GM23338 (cell line): ENCODE data around the gene TMEM269.

Experiments
- CREB1 ChIP-seq: fragments of 250-450 bp; sonication (Bioruptor Pico); IDR thresholded peaks from 2 replicates; pipeline ENCODE4 v1.5.0; 2020; ENCODE audit warnings: low read depth, mild to moderate bottlenecking, moderate library complexity
- CTCF ChIP-seq, 2 experiments: fragments of 200-600 bp in 1 of 2; sonication (generic) in 1 of 2; conservative IDR thresholded peaks; 2 replicates each; pipeline versions ENCODE4 v1.5.1 to v1.6.1; 2016 to 2017; ENCODE audit warnings: antibody characterized with exemption in 2 of 2, low read depth in 2 of 2, mild to moderate bottlenecking in 2 of 2, moderate library complexity in 1 of 2
- ETS1 ChIP-seq: IDR thresholded peaks from 2 replicates; pipeline ENCODE4 v1.6.1; 2016; ENCODE audit warnings: antibody characterized with exemption
- EZH2 ChIP-seq: fragments of 200-600 bp; sonication (generic); IDR thresholded peaks from one replicate; pipeline ENCODE4 v1.8.0; 2017; ENCODE audit warnings: antibody characterized with exemption, mild to moderate bottlenecking, low read depth; ENCODE audit not compliant: unreplicated experiment
- EZH2phosphoT487 ChIP-seq: fragments of 200-600 bp; sonication (generic); IDR thresholded peaks from one replicate; pipeline ENCODE4 v1.8.1; 2018; ENCODE audit warnings: antibody characterized with exemption; ENCODE audit not compliant: unreplicated experiment
- JUNB ChIP-seq: IDR thresholded peaks from one replicate; pipeline ENCODE4 v1.6.1; 2016; ENCODE audit warnings: antibody characterized with exemption; ENCODE audit not compliant: unreplicated experiment
- POLR2AphosphoS5 ChIP-seq: IDR thresholded peaks from 2 replicates; pipeline ENCODE4 v1.6.1; 2016; ENCODE audit warnings: antibody characterized with exemption, low read depth
- REST ChIP-seq: IDR thresholded peaks from one replicate; pipeline ENCODE4 v1.6.1; 2018; ENCODE audit warnings: antibody characterized with exemption; ENCODE audit not compliant: unreplicated experiment
- ZNF331 ChIP-seq: fragments of 250-450 bp; sonication (Bioruptor Pico); IDR thresholded peaks from 2 replicates; pipeline ENCODE4 v1.5.0; 2020; ENCODE audit warnings: low read depth, mild to moderate bottlenecking, moderate library complexity

- TF ChIP-seq CTCF (conservative IDR thresholded peaks at IDR 0.05; ENCODE audit: low read depth in 2 of 2) (no peak), POLR2AphosphoS5 (no peak), CREB1 (no peak), EZH2phosphoT487 (no peak), JUNB (no peak), REST (no peak), EZH2 (no peak), ETS1 (no peak), ZNF331 (CRISPR knock-in tag) (no peak)
Measured at GRCh38 chr1:42784946-42785693, at the start of gene TMEM269.
